GM12878 (cell line): Measurements from ENCODE around the gene CDC123.

Experiments used
- ATF3 ChIP-seq: IDR thresholded peaks from 2 replicates; pipeline ENCODE4 v1.6.1; 2011; ENCODE audit warnings: low read depth, mild to moderate bottlenecking, low read length, moderate library complexity, borderline replicate concordance; ENCODE audit errors: extremely low read depth
- DPF2 ChIP-seq: fragments of 450-650 bp; IDR thresholded peaks from 2 replicates; pipeline ENCODE4 v1.6.1; 2017; ENCODE audit warnings: mild to moderate bottlenecking
- ETV6 ChIP-seq, 2 experiments: fragments of 450-650 bp in 1 of 2; IDR thresholded peaks in 1 of 2; conservative IDR thresholded peaks in 1 of 2; 2 replicates each; pipeline ENCODE4 v1.6.1; 2014; ENCODE audit warnings: antibody characterized with exemption in 1 of 2, borderline replicate concordance in 1 of 2, low read depth in 1 of 2, mild to moderate bottlenecking in 1 of 2, moderate library complexity in 1 of 2
- MXI1 ChIP-seq: fragments of 150-350 bp; IDR thresholded peaks from 2 replicates; pipeline ENCODE4 v1.6.1; 2011; ENCODE audit warnings: low read depth, mild to moderate bottlenecking, inconsistent platforms, low read length, improper control_type of control experiment
- RCOR1 ChIP-seq: conservative IDR thresholded peaks from 2 replicates; pipeline ENCODE4 v1.6.1; 2012; ENCODE audit warnings: low read depth, low read length, improper control_type of control experiment

- TF ChIP-seq ETV6 (conservative IDR thresholded peaks at IDR 0.05 in 1 of 2, IDR thresholded peaks at IDR 0.05 in 1 of 2; ENCODE audit: borderline replicate concordance in 1 of 2, low read depth in 1 of 2) (no peak), ATF3 (no peak), MXI1 (no peak), RCOR1 (no peak), DPF2 (no peak)
These were observed 59.1 kb downstream of the CDC123 start for GRCh38 chr10:12255048-12255447.
